Cardiac fibroblast (primary cell): Measurements from ENCODE around the gene COLQ.

Experiments
- DNase-seq, 2 donors: peaks; one replicate each; pipeline versions ENCODE4 v3.0.0 to v3.0.0-alpha.2; 2010; ENCODE audit warnings: low read depth in 2 of 2
- H3K4me3 ChIP-seq, 2 donors: replicated peaks in 1 of 2; 1 replicate in 1 of 2; 2 replicates in 1 of 2; pipeline ENCODE4 v1.5.1; 2011; ENCODE audit warnings: low read depth in 2 of 2, low read length in 2 of 2, mild to moderate bottlenecking in 2 of 2, moderate library complexity in 1 of 2
- CTCF ChIP-seq: IDR thresholded peaks from one replicate; pipeline ENCODE4 v1.5.1; 2011; ENCODE audit warnings: low read depth, mild to moderate bottlenecking, low read length, inconsistent platforms

The COLQ gene

GRCh38 chr3:15495461-15496340 lies 25.8 kb downstream of the COLQ start:
- no peak overlapping the region for H3K4me3 ChIP-seq
- no peak for TF ChIP-seq CTCF
- DNase-seq: no peak

- H3K4me3 ChIP-seq: no peak overlapping the region
- TF ChIP-seq CTCF: no peak
- no peak for DNase-seq
Measured at GRCh38 chr3:15493436-15493835, 28.1 kb downstream of the COLQ start.

- DNase-seq: no peak
- TF ChIP-seq CTCF: no peak
- H3K4me3 ChIP-seq: no peak overlapping the region
Measured at GRCh38 chr3:15492847-15493360, 28.6 kb downstream of the COLQ start.

GRCh38 chr3:15491143-15491542 lies 30.4 kb downstream of the COLQ start:
- H3K4me3 ChIP-seq: no peak overlapping the region
- no peak for DNase-seq
- TF ChIP-seq CTCF: no peak

- no peak for TF ChIP-seq CTCF
- no peak for DNase-seq
Measured at GRCh38 chr3:15490158-15490557, 31.3 kb downstream of the COLQ start.

GRCh38 chr3:15488002-15488401 lies 33.5 kb downstream of the COLQ start:
- no peak for TF ChIP-seq CTCF
- DNase-seq: no peak
- H3K4me3 ChIP-seq: no peak overlapping the region

More at GRCh38 chr3:15490158-15490557, 31.3 kb downstream of the COLQ start:
- H3K4me3 ChIP-seq: no peak overlapping the region
